HEK293 (cell line): ENCODE measurements around the gene LPP.

Source experiments
- CTCF ChIA-PET: fragments of 350-600 bp; formaldehyde crosslinking; extraction: SDS; loops from one replicate; lab custom pipeline; 2021; ENCODE audit warnings: antibody characterized with exemption; lab: Yijun Ruan, JAX
- POLR2A ChIA-PET: fragments of 300-600 bp; formaldehyde crosslinking; extraction: SDS; loops from one replicate; lab custom pipeline; 2020; ENCODE audit warnings: antibody characterized with exemption, inconsistent platforms; lab: Yijun Ruan, JAX
- H3K27ac ChIP-seq: fragments of 200-500 bp; sonication (Bioruptor generic); 2 replicates; pipeline ENCODE4 v1.5.1; 2014; ENCODE audit warnings: low read depth, low read length, control low read depth, inconsistent platforms; ENCODE audit errors: extremely low read depth
- H3K36me3 ChIP-seq, 2 experiments: fragments of 200-500 bp in 1 of 2; sonication (Bioruptor generic) in 1 of 2; 1 replicate in 1 of 2; 2 replicates in 1 of 2; pipeline ENCODE4 v1.5.1; 2014 to 2017; ENCODE audit warnings: inconsistent platforms in 2 of 2, low read length in 2 of 2; ENCODE audit not compliant: control insufficient read depth in 2 of 2, insufficient read depth in 1 of 2
- H3K4me1 ChIP-seq: fragments of 200-500 bp; sonication (Bioruptor generic); 2 replicates; pipeline ENCODE4 v1.5.1; 2014; ENCODE audit warnings: mild to moderate bottlenecking, low read length, inconsistent platforms; ENCODE audit not compliant: control insufficient read depth, insufficient read depth
- H3K4me3 ChIP-seq: 2 replicates; pipeline ENCODE4 v1.5.1; 2011; ENCODE audit warnings: low read depth, mild to moderate bottlenecking, control low read depth, low read length, moderate library complexity
- H3K9me3 ChIP-seq: fragments of 200-500 bp; sonication (Bioruptor generic); 2 replicates; pipeline ENCODE4 v1.5.1; 2014; ENCODE audit warnings: low read depth, low read length, inconsistent platforms; ENCODE audit not compliant: control insufficient read depth, insufficient read depth
- ATF2 ChIP-seq: fragments of 450-650 bp; formaldehyde crosslinking; IDR thresholded peaks from 2 replicates; pipeline ENCODE4 v1.5.1; 2016; ENCODE audit warnings: missing biosample characterization, missing genetic modification characterization, low read depth
- BCL6B ChIP-seq: fragments of 450-650 bp; formaldehyde crosslinking; IDR thresholded peaks from 2 replicates; pipeline ENCODE4 v1.5.1; 2017; ENCODE audit warnings: missing biosample characterization, missing genetic modification characterization
- GLI4 ChIP-seq: fragments of 450-650 bp; formaldehyde crosslinking; IDR thresholded peaks from 2 replicates; pipeline ENCODE4 v1.5.1; 2016; ENCODE audit warnings: missing biosample characterization, missing genetic modification characterization
- GLIS1 ChIP-seq: fragments of 450-650 bp; formaldehyde crosslinking; IDR thresholded peaks from 2 replicates; pipeline ENCODE4 v1.5.1; 2016; ENCODE audit warnings: missing biosample characterization, missing genetic modification characterization
- GLIS2 ChIP-seq: fragments of 450-650 bp; formaldehyde crosslinking; IDR thresholded peaks from 2 replicates; pipeline ENCODE4 v1.5.1; 2016; ENCODE audit warnings: missing biosample characterization, missing genetic modification characterization
- HOXA7 ChIP-seq: sonication (generic); formaldehyde crosslinking; IDR thresholded peaks from 2 replicates; pipeline ENCODE4 v1.8.1; 2022; ENCODE audit warnings: missing genetic modification reagents, borderline replicate concordance
- SALL2 ChIP-seq: fragments of 450-650 bp; formaldehyde crosslinking; IDR thresholded peaks from 2 replicates; pipeline ENCODE4 v1.5.0; 2017; ENCODE audit warnings: missing biosample characterization, mild to moderate bottlenecking, missing genetic modification characterization, borderline replicate concordance
- SP3 ChIP-seq: fragments of 450-650 bp; formaldehyde crosslinking; IDR thresholded peaks from 2 replicates; pipeline ENCODE4 v1.5.1; 2016; ENCODE audit warnings: missing biosample characterization, missing genetic modification characterization
- SP7 ChIP-seq: fragments of 450-650 bp; formaldehyde crosslinking; IDR thresholded peaks from 2 replicates; pipeline ENCODE4 v1.5.1; 2016; ENCODE audit warnings: missing biosample characterization, missing genetic modification characterization
- ZBTB20 ChIP-seq: fragments of 450-650 bp; formaldehyde crosslinking; IDR thresholded peaks from 2 replicates; pipeline ENCODE4 v1.5.1; 2016; ENCODE audit warnings: missing biosample characterization, missing genetic modification characterization
- ZBTB8A ChIP-seq: fragments of 450-650 bp; formaldehyde crosslinking; IDR thresholded peaks from 2 replicates; pipeline ENCODE4 v1.5.1; 2016; ENCODE audit warnings: missing biosample characterization, missing genetic modification characterization
- ZNF121 ChIP-seq: fragments of 450-650 bp; formaldehyde crosslinking; IDR thresholded peaks from 2 replicates; pipeline ENCODE4 v1.5.1; 2016; ENCODE audit warnings: missing biosample characterization, missing genetic modification characterization
- ZNF174 ChIP-seq: fragments of 450-650 bp; formaldehyde crosslinking; IDR thresholded peaks from 2 replicates; pipeline ENCODE4 v1.5.0; 2017; ENCODE audit warnings: missing biosample characterization, mild to moderate bottlenecking, missing genetic modification characterization
- ZNF202 ChIP-seq: fragments of 450-650 bp; formaldehyde crosslinking; IDR thresholded peaks from 2 replicates; pipeline ENCODE4 v1.5.1; 2016; ENCODE audit warnings: missing biosample characterization, missing genetic modification characterization, borderline replicate concordance
- ZNF341 ChIP-seq: fragments of 450-650 bp; formaldehyde crosslinking; IDR thresholded peaks from 2 replicates; pipeline ENCODE4; 2016; ENCODE audit warnings: low read depth, missing biosample characterization, missing genetic modification characterization
- ZNF558 ChIP-seq: fragments of 450-650 bp; formaldehyde crosslinking; IDR thresholded peaks from 2 replicates; pipeline ENCODE4 v1.5.1; 2016; ENCODE audit warnings: missing biosample characterization, missing genetic modification characterization
- ZNF623 ChIP-seq: fragments of 450-650 bp; formaldehyde crosslinking; IDR thresholded peaks from 2 replicates; pipeline ENCODE4 v1.5.1; 2016; ENCODE audit warnings: missing biosample characterization, missing genetic modification characterization
- ZNF654 ChIP-seq: fragments of 450-650 bp; formaldehyde crosslinking; IDR thresholded peaks from 2 replicates; pipeline ENCODE4 v1.5.1; 2016; ENCODE audit warnings: low read depth, missing biosample characterization, missing genetic modification characterization

LPP gene

GRCh38 chr3:188513662-188514328 is 359.8 kb downstream of the LPP start (continued):
- TF ChIP-seq GLI4 (tag by site-specific recombination): no peak
- TF ChIP-seq, all 188 proteins: peak for 0

- POLR2A ChIA-PET: no interaction called here
- Histone ChIP-seq H3K4me1 (peaks cover 3% of the 10 kb centered on the region; the same call in 1 of the 2 replicates), H3K27ac (no peak overlapping the region), H3K9me3 (no peaks in the 10 kb centered on the region), H3K4me3 (no peak overlapping the region), H3K36me3 (no peaks in the 10 kb centered on the region)
- CTCF ChIA-PET: no interaction called here
- TF ChIP-seq ZNF121 (no peak), SALL2 (tag by site-specific recombination) (no peak), HOXA7 (CRISPR knock-in tag) (no peak), SP7 (tag by site-specific recombination) (no peak), BCL6B (tag by site-specific recombination) (no peak), ZNF174 (tag by site-specific recombination) (no peak), ZNF341 (tag by site-specific recombination) (no peak), GLIS2 (tag by site-specific recombination) (no peak)
These were observed 362.6 kb downstream of the LPP start for GRCh38 chr3:188516515-188516914.

- Histone ChIP-seq H3K4me3 (no peak overlapping the region), H3K9me3 (no peaks in the 10 kb centered on the region), H3K4me1 (peaks cover 3% of the 10 kb centered on the region; the same call in 1 of the 2 replicates), H3K36me3 (no peaks in the 10 kb centered on the region), H3K27ac (no peak overlapping the region)
- TF ChIP-seq ZBTB8A (tag by site-specific recombination): no peak
- no peak for TF ChIP-seq ZNF202 (tag by site-specific recombination)
- TF ChIP-seq GLIS2 (tag by site-specific recombination): no peak
- TF ChIP-seq GLIS1 (tag by site-specific recombination): no peak
- TF ChIP-seq ZNF654 (tag by site-specific recombination): no peak
- no peak for TF ChIP-seq SP3 (tag by site-specific recombination)
- TF ChIP-seq ZNF623 (tag by site-specific recombination): no peak
- no peak for TF ChIP-seq ATF2
- no peak for TF ChIP-seq ZNF558
- no peak for TF ChIP-seq ZBTB20 (tag by site-specific recombination)
- ChIA-PET POLR2A (no interaction called here), CTCF (interaction anchor here (0.5 to 0.6 kb wide), 2 partner anchors 58 to 431 kb away, joined by 3 read pairs; no protein-coding TSS in a partner anchor)
These were observed 364.5 kb downstream of the LPP start for GRCh38 chr3:188518416-188518815.
